Brain microvascular endothelial cell (primary cell): ENCODE results near the gene KANSL2.
"Not testable (repeated sequence)": the region's sequence is repeated elsewhere in the genome, so short reads cannot be mapped to it uniquely, and the experiment has no call there.

Experiments used
- DNase-seq: peaks from one replicate; pipeline ENCODE4 v3.0.0-alpha.2; 2020
- H3K27ac ChIP-seq: fragments of 250-450 bp; sonication (Bioruptor Pico); 2 replicates; pipeline ENCODE4 v1.5.1; 2020; ENCODE audit warnings: mild to moderate bottlenecking, moderate library complexity
- H3K27me3 ChIP-seq: fragments of 250-450 bp; sonication (Bioruptor Pico); replicated peaks from 2 replicates; pipeline ENCODE4 v1.5.1; 2020; ENCODE audit warnings: mild to moderate bottlenecking
- H3K36me3 ChIP-seq: fragments of 250-450 bp; sonication (Bioruptor Pico); replicated peaks from 2 replicates; pipeline ENCODE4 v1.5.1; 2020; ENCODE audit warnings: mild to moderate bottlenecking
- H3K4me3 ChIP-seq: 2 replicates; pipeline ENCODE4 v1.5.1; 2011; ENCODE audit warnings: low read depth, mild to moderate bottlenecking, control low read depth, low read length, moderate library complexity
- in situ Hi-C: cut with HindIII; loops from 2 replicates; pipeline ENCODE4 v1.10.0; 2017; ENCODE audit warnings: low sequenced_read_pairs, low pct_ligation_motif_present
- TF ChIP-seq, protein P1 (sequence below): IDR thresholded peaks from 2 replicates; pipeline ENCODE4 v1.5.1; 2011; ENCODE audit warnings: low read depth, mild to moderate bottlenecking, moderate library complexity, low read length, control low read depth, inconsistent platforms; ENCODE audit errors: missing control alignments

The KANSL2 gene

GRCh38 chr12:48716168-48716492, 34.1 kb upstream of the KANSL2 start:
- Histone ChIP-seq H3K4me3 (peak overlapping the region; percentile 92), H3K27me3 (no peaks in the 10 kb centered on the region), H3K36me3 (peaks cover 15% of the 10 kb centered on the region), H3K27ac (peak overlapping the region; percentile 72)
- TF ChIP-seq, protein P1, sequence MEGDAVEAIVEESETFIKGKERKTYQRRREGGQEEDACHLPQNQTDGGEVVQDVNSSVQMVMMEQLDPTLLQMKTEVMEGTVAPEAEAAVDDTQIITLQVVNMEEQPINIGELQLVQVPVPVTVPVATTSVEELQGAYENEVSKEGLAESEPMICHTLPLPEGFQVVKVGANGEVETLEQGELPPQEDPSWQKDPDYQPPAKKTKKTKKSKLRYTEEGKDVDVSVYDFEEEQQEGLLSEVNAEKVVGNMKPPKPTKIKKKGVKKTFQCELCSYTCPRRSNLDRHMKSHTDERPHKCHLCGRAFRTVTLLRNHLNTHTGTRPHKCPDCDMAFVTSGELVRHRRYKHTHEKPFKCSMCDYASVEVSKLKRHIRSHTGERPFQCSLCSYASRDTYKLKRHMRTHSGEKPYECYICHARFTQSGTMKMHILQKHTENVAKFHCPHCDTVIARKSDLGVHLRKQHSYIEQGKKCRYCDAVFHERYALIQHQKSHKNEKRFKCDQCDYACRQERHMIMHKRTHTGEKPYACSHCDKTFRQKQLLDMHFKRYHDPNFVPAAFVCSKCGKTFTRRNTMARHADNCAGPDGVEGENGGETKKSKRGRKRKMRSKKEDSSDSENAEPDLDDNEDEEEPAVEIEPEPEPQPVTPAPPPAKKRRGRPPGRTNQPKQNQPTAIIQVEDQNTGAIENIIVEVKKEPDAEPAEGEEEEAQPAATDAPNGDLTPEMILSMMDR, result no peak
- no peak for DNase-seq
- in situ Hi-C loops, result no loop called here

GRCh38 chr12:48712209-48712608, 30.2 kb upstream of the KANSL2 start:
- Histone ChIP-seq H3K4me3 (no peak overlapping the region), H3K36me3 (peaks cover 33% of the 10 kb centered on the region), H3K27ac (no peak overlapping the region), H3K27me3 (no peaks in the 10 kb centered on the region)
- TF ChIP-seq, protein P1, result no peak
- in situ Hi-C loops, result no loop called here
- DNase-seq, result no peak

DNA sequence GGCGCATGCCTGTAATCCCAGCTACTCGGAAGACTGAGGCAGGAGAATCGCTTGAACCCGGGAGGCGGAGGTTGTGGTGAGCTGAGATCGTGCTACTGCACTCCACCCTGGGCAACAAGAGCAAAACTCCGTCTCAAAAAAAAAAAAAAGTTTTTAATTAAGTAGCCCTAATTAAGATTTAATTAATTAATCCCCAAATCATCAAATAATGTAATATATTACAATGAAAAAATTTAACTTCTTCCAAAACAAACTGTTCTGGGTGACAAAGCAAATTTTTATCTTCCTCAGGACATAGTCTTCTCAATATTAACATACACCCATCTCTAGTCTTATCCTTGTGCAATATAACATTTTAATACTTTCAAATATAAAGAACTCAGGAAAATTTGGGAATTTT, 16.8 kb upstream of the KANSL2 start:
- H3K27ac ChIP-seq, H3K27me3 ChIP-seq, DNase-seq, in situ Hi-C loops, H3K4me3 ChIP-seq: not testable (repeated sequence)
- H3K36me3 ChIP-seq, result peaks cover 46% of the 10 kb centered on the region

DNA sequence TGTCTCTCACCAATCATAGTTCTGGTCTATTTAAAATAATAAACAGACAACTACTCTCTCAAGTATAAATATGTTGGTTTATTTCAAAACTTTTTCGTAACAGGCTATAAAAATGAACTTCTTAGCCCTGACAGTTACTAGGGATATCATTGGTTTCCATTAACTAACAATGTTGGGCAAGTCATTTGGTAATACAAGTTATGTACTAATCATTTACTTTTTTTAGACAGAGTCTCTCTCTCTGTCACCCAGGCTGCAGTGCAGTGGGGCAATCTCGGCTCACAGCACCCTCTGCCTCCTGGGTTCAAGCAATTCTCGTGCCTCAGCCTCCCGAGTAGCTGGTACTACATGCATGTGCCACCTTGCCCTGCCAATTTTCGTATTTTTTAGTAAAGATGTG, 14.6 kb upstream of the KANSL2 start:
- Histone ChIP-seq H3K36me3 (peaks cover 56% of the 10 kb centered on the region), H3K27ac (no peak overlapping the region), H3K4me3 (no peak overlapping the region), H3K27me3 (no peaks in the 10 kb centered on the region)
- in situ Hi-C loops, result no loop called here
- TF ChIP-seq, protein P1, result no peak
- no peak for DNase-seq

- Histone ChIP-seq H3K4me3 (no peak overlapping the region), H3K36me3 (peaks cover 56% of the 10 kb centered on the region), H3K27ac (no peak overlapping the region), H3K27me3 (no peaks in the 10 kb centered on the region)
- in situ Hi-C loops, result no loop called here
- TF ChIP-seq, protein P1, result no peak
- no peak for DNase-seq
Measured at GRCh38 chr12:48695859-48696258, 13.8 kb upstream of the KANSL2 start.

DNA sequence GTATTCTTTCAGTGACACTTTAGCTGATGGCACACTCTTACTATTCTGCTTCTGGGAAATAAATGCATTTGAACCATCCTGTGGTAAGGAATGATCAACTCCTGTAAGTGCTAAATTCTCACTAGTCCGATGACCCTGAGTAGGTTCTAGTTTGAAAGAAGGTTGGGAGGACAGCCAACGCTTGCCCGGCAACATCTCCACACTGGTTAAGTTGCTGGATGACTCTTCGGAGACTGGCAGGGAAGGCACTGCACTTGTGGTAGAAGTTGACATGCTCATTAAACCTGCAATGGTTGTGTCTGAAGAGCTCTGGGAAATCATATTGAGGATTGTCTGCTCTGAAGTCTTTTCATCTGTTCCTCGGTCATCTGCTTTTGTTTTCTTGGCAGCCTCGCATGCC, 12.0 kb upstream of the KANSL2 start:
- H3K27ac ChIP-seq, result no peak overlapping the region
- H3K4me3 ChIP-seq, result no peak overlapping the region
- H3K27me3 ChIP-seq, result no peaks in the 10 kb centered on the region
- DNase-seq, result no peak
- TF ChIP-seq, protein P1, result no peak
- in situ Hi-C loops, result no loop called here
- H3K36me3 ChIP-seq, result peaks cover 50% of the 10 kb centered on the region
